ENCODE data around the gene PRRC1. TPM values are rescaled to one million over a fixed set of nuclear protein-coding genes. Genes with fewer than 3 reads are reported as not detected.

Gene PRRC1
- total RNA-seq = 10 to 100 TPM; 19.4 to 53.5 (median 43.8) TPM

GRCh38 chr5:127517480-127518318 lies at the start of gene PRRC1:
TSS of gene PRRC1 (plus strand) at chr5:127517640. CDS start at chr5:127523480, 5,840 bp downstream.
- TF ChIP-seq, protein P1, sequence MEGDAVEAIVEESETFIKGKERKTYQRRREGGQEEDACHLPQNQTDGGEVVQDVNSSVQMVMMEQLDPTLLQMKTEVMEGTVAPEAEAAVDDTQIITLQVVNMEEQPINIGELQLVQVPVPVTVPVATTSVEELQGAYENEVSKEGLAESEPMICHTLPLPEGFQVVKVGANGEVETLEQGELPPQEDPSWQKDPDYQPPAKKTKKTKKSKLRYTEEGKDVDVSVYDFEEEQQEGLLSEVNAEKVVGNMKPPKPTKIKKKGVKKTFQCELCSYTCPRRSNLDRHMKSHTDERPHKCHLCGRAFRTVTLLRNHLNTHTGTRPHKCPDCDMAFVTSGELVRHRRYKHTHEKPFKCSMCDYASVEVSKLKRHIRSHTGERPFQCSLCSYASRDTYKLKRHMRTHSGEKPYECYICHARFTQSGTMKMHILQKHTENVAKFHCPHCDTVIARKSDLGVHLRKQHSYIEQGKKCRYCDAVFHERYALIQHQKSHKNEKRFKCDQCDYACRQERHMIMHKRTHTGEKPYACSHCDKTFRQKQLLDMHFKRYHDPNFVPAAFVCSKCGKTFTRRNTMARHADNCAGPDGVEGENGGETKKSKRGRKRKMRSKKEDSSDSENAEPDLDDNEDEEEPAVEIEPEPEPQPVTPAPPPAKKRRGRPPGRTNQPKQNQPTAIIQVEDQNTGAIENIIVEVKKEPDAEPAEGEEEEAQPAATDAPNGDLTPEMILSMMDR (IDR thresholded peaks at IDR 0.05; ENCODE audit: low read depth) = no peak

DNA sequence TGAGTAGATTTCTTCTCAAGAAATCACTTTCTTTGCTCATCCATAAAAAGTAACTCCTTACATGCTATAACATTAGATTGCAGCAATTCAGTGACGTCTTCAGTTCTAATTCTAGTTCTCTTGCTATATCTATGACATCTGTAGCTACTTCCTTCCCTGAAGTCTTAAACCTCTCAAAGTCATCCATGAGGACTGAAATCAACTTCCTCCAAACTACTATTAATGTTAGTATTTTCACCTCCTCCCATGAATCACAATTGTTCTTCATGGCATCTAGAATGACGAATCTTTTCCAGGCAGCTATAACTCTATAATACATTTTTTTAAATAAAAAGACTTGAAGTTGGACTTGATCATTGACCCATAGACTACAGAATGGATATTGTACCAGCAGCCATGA lies 46.2 kb upstream of the PRRC1 start:
- TF ChIP-seq, protein P1 (IDR thresholded peaks at IDR 0.05; ENCODE audit: low read depth) = no peak

GRCh38 chr5:127472700-127473099 lies 44.7 kb upstream of the PRRC1 start:
- TF ChIP-seq, protein P1 (IDR thresholded peaks at IDR 0.05; ENCODE audit: low read depth) = no peak

DNA sequence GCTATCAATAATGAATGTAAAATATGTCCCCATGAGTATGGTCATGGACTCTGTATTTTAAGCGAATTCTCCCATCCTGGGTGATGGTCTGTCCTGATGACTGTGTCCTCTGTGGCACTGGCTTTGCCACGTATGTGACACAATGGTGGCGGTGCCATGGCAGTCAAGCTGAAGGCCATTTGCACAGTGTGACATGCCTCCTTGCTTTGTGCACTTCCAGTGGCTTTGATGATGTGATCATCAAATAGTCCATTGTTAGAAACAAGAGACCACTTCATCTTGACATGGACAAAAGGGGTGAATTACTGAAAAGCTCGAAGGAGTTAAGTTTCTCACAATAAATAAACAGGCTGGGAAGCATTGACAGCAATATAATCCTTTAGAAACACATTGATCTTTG lies 31.0 kb upstream of the PRRC1 start:
- TF ChIP-seq, protein P1 (IDR thresholded peaks at IDR 0.05; ENCODE audit: low read depth) = no peak

- TF ChIP-seq, protein P1 (IDR thresholded peaks at IDR 0.05; ENCODE audit: low read depth) = no peak
Measured at GRCh38 chr5:127492854-127493738, 24.3 kb upstream of the PRRC1 start.

DNA sequence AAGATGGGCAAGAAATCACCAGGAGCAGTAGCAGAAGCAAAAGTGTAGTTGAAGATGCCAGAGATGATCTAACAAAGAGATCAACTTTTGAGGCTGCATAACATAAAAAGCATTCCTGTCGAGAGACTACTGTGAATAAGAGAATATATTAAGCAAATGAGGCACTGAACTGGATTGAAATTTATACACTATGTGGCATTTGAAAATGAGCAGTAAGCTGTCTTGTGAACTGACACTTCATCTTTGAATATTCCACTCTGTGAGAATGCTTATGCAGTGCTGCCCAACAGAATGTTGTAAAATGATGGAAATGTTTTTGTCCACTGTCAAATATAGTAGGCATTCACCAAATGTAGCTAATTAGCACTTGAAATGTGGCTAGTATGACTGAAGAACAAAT lies 18.9 kb upstream of the PRRC1 start:
- TF ChIP-seq, protein P1 (IDR thresholded peaks at IDR 0.05; ENCODE audit: low read depth) = no peak

GRCh38 chr5:127505905-127506304 lies 11.5 kb upstream of the PRRC1 start:
- TF ChIP-seq, protein P1 (IDR thresholded peaks at IDR 0.05; ENCODE audit: low read depth) = no peak

Measured in subcutaneous adipose tissue (tissue), 4 donors.